ENCODE results near the gene HELQ.
A peak's percentile ranks its signal among the peaks of the same experiment; 100 is the strongest.
"Not testable (repeated sequence)": the region's sequence is repeated elsewhere in the genome, so short reads cannot be mapped to it uniquely, and the experiment has no call there.

Gene HELQ

DNA sequence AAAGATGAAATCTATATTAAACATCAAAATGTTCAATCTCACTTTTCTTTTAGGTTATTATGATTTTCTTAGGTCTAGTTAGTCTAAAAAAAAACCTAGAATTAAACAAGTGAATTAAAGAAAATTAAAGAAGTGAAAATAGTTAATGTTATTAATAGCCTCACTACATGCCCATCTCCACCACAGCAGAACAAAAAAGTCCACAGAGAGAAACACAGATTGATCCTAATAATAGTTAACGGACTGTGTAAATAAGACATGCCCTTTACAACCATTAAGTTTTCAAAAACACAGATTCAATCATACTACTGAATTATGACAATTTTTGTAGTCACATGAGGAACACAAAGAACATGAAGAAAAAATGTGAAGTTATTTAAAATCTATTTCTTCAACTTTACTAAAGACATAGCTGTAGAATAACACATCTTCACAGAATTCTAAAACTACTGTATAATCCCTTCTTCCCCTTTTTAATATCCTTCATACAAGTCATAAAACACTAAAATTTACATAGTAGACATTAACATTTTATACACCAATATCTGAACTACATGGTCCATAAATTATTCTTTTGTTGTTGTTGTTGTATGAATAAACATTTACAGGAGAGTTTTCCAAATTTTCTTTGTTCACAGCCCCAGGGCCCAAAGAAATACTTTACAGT is 15.3 kb downstream of the HELQ start:
- DNase-seq (ENCODE audit: low read depth) = no peak

DNA sequence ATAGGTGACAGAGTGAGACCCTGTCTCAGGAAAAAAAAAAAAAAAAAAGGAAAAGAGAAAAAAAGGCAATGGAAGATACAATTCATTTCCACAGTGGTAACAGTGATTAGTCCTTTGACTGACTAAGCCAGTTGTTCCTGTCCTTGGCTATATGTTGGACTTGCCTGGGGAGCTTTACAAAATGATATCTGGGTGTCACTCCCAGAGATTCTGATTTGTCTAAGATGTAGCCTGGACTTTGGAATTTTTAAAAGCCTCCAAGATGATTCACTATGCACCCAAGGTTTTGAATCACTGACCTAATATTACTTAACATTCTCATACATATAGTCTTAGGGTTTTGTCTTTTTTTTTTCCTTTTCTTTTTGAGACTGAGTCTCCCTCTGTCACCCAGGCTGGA is 16.9 kb downstream of the HELQ start:
- no peak for DNase-seq (ENCODE audit: low read depth)

DNA sequence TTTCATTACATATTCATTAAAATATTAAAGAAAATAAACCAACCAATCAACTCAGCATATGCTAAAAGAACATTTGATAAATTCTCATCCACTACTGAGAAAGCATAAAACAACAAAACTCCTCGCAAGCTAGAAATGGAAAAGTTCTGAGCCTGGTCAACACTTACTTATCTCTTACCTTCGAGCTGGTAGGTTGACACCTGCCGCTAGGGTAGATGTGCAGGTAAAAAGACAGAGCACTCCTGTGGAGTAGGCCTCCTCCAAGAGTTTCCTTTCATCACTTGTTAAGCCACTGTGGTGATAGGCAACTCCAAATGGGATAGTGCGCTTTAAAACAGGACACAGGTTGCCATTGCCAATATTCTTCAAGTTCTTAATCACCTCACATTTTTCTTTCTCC is 18.9 kb downstream of the HELQ start:
- DNase-seq (ENCODE audit: low read depth) = no peak

DNA sequence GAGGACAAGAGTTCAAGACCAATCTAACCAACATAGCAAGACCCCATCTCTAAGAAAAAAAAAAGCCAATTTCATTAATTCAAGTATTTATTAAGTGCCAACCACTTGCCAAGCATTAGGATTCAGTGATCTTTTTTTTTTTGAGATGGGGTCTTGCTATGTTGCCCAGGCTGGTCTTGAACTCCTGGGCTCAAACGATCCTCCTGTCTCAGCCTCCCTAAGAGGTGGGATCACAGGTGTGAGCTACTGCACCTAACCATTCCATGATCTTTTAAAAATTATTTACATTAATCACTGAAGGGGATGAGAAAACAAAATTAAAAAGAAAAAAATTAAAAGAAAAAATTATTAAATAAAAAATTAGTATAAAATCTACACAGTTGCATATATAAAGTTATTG is 24.4 kb downstream of the HELQ start:
- no peak for DNase-seq (ENCODE audit: low read depth)

DNA sequence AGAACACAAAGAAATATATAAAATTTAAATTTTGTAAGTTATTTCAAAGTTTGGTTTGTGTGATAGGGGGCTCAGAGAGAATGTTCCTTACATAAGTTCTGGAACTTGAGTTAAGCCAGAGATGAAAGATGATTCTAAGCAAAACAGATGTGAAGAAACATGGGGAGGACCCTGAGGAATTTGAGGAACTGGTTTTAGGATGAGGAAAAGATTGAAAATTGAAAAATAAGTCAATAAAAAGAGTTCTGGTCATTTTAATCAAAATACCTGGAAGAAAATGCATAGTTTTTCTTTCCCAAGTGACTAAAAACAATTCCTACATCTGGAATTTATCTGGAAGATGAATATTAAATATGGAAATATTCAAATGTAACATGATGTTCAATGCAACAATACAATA is 37.4 kb downstream of the HELQ start:
- no peak for DNase-seq (ENCODE audit: low read depth)

DNA sequence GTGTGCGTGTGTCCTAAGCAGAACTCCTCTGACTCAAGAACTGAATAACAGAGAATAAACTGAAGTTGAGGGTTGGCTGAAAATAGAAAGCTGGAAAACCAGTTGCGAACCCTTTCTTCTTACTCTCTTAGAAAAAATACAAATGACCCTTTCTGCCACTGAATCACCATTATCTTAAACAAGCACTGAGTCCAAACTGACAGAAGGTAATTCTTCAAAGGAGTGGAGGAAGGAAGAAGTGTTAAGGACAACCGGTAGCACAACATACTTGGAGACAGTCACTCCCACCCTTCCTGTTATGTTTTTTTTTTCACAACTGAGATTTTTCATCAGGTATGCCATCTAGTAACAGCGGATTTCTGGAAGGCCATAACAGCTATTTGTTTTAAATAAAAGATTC is 38.1 kb downstream of the HELQ start:
- DNase-seq (ENCODE audit: low read depth) = no peak

DNA sequence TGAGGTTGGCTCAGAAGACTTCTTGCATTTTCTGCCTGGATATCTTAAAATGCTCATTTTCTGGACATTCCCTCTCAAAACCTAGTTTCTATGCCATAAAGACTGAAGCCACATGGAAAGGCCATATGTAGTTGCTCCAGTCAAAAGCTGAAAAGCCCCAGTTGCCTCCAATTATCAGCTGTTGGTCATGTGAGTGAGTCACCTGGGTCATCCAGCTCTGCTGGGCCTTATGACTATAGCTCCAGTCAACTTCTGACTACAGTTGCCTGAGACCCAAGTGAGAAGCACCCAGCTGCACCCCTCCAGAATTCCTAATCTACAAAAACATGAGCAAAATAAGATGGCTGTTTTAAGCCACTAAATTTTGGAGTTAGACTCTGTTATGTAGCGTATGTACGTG is 41.9 kb downstream of the HELQ start:
- DNase-seq (ENCODE audit: low read depth) = peak; percentile 5

DNA sequence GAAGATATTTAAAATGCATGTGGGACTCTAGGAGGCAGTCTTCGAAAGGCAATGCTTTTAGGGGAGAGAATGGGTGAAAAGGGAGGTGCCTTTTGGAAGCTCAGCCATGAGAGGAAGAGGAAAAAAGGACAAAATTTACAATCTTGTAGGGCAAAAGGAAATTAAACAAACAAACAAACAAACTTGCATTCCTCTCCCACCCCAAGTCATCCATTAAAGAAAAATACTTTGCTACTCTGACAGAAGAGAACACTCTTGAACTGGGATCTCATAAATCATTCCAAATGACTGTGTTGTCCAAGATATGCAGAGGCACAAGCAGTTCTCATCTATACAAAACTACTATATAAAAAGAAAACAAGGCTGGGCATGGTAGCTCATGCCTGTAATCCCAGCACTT is 46.7 kb downstream of the HELQ start:
- DNase-seq (ENCODE audit: low read depth) = no peak

DNA sequence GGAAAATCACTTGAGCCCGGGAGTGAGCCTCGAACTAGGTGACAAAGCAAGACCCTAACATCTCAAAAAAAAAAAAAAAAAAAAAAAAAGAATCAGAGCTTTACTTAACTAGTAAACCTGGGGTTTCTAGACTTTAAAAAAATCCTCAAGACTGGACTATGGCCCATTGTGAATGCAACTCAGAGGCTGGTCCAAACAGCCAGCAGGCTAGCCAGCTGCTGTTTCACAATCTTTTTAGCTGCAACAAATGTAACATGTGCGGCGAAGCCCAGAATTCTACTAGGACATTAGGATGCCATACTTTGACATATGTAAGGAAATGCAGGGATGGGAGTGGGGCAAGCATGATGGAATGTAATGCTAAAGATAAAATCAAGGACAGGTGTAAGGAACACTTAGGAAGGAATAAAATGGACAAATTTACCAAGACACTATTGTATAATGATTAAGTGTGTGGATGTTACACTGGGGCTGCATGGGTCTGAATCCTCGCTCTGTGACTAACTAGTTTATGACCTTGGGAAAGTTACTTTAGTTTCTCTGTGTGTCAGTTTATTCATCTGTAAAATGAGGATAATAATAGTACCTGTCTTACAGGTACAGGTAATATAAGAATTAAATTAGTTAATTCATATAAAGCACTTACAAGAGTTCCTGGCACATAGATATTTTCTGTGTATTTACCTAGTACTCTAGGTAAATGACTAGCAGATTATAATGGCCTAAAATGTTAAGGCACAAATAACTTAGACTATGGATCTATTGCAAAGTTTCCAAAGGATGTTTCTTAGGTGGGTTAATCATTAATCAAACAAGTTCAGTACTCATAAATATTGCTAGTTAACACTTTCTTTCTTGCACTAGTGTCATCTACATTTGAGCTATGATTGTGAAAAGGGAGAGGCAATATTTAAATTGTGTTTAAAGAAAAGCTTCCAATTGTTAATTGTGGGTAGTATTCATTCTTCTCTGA is 49.5 kb downstream of the HELQ start:
- DNase-seq (ENCODE audit: low read depth) = no peak

DNA sequence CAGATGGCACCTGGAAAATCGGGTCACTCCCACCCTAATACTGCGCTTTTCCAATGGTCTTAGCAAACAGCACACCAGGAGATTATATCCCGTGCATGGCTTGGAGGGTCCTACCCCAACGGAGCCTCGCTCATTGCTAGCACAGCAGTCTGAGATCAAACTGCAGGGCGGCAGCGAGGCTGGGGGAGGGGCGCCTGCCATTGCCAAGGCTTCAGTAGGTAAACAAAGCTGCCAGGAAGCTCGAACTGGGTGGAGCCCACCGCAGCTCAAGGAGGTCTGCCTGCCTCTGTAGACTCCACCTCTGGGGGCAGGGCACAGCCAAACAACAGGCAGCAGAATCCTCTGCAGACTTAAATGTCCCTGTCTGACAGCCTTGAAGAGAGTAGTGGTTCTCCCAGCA is 57.5 kb downstream of the HELQ start:
- not testable (repeated sequence) for DNase-seq (ENCODE audit: low read depth)

DNA sequence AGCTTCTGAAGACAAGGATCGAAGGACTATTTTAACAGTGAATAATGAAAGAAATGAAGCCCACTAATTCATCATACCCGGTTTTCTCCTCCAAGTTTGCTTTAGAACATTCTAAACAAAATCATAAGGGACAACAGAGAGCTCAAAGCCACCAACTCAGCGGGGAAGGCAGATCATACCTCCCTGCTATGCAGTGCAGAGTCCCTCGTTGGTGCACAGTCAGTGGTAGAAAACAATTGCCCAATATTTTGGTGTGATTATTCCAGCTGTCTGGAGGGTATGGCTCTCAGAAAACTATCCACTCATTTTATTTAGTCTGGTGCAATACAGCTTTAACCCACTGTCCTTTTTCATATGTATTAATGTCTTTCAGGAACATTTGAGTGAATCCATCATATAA is 61.7 kb downstream of the HELQ start:
- no peak for DNase-seq (ENCODE audit: low read depth)

DNA sequence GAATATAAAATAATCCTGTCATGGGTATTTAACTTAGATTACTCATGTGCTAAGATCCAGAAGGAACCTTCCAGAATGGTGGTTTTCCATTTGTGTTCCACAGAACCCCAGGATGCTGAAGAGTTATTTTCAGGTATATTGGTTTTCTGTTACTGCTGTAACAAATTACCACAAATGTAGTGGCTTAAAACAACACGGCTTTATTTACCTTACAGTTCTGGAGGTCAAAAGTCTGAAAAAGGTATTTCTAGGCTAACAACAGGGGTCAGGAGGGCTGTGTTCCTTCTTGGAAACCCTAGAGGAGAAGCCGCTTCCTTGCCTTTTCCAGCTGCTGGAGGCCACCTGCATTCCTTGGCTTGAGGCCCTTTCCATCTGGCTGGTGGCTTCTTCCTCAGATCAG is 63.1 kb downstream of the HELQ start:
- DNase-seq (ENCODE audit: low read depth) = no peak

DNA sequence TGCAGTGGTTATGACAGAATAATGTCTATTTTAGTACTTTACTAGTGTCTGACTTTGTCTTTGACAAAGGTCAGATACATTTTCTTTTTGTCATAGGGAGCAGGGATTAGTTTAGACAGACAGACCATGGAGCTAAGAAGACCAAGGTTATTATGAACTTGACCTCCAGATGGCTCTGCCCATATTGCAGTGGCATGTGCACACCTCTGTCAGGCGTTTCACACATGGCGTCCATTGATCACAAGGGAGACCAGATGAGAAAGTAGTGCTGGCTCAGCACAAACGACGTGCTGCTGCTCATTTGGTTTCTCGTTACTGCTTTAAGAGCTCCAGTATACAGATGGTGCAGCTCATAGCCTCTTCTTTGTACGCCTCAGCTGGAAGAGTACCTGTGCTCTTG is 64.7 kb downstream of the HELQ start:
- DNase-seq (ENCODE audit: low read depth) = no peak

DNA sequence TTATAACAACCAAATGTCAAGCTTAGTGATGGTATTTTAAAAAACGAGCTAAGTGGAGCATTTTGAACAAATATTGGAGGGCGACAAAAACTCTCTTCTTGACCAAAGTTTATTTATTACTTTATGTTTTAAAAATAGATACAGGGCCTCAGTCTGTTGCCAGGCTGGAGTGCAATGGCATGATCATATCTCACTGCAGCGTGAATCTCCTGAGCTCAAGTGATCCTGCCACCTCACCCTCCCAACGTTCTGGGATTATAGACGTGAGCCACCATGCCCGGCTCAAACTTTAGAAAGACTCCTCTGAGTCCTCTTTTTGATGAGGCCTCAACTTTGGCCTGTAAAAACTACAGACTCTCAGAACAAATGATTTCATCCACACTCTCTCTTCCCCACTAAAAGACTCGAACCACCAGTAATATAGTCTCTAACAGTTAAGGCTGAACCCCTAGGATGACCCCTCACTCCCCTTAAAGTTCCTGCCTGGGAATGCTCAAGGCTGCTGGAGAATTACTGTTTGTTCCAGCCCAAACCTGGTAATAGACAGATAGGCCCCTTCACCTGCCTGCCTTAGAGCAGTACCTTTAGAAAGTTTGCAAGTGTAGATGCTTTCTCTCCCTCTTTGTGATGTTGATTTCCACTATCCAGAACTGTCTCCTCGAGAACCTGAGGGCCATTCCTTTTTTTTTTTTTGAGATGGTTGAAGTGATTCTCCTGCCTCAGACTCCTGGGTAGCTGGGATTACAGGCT is 65.7 kb downstream of the HELQ start:
- no peak for DNase-seq (ENCODE audit: low read depth)

DNA sequence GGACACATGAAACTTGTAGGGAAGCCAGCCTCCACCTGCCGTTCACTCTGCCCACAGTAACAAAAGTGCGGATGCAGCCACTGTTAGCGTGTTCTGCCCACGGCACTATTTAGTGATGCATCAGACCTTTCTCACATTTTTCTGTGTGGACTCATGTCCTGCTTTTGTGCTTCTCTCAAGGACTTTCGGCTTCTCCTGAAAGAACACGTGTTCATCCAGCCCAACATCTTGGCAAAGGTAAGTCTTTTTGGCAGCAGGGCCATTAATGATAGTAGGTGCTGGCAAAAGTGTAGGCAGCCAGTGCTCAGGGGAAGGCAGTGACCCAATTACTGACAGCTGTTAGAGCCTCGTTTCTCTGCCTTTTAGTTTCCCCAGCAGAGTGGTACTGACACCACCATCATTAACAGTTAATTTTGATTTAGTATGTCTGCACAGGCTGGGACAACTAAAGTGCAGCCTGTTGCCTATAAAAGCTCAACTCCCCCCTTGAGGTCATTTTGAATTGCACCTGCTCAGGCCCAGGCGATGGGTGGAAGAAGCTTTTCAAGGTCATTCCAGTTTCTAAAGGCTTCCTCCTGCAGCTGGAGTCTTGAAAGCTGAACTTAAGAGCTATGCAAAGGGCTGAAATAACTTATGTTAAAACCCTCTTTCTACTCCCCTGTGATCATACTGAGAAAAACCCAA is 66.4 kb downstream of the HELQ start:
- no peak for DNase-seq (ENCODE audit: low read depth)

DNA sequence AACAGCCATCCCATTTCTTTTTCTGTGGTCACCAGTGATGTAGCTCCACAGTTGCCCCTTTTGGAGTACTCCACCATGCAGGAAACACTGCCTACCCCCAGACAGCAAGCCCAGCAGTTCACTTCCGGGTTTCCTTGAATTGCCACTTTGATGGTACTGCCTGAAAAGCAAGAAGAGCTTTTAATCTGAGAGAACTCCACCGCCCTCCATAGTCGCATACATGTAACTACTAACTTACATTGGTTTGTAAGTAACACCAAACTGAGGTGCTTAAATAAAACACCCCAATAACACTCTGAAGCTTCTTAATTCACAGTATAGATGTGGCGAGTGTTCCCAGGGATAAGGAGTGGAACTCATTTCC is 67.3 kb downstream of the HELQ start:
- DNase-seq (ENCODE audit: low read depth) = no peak

DNA sequence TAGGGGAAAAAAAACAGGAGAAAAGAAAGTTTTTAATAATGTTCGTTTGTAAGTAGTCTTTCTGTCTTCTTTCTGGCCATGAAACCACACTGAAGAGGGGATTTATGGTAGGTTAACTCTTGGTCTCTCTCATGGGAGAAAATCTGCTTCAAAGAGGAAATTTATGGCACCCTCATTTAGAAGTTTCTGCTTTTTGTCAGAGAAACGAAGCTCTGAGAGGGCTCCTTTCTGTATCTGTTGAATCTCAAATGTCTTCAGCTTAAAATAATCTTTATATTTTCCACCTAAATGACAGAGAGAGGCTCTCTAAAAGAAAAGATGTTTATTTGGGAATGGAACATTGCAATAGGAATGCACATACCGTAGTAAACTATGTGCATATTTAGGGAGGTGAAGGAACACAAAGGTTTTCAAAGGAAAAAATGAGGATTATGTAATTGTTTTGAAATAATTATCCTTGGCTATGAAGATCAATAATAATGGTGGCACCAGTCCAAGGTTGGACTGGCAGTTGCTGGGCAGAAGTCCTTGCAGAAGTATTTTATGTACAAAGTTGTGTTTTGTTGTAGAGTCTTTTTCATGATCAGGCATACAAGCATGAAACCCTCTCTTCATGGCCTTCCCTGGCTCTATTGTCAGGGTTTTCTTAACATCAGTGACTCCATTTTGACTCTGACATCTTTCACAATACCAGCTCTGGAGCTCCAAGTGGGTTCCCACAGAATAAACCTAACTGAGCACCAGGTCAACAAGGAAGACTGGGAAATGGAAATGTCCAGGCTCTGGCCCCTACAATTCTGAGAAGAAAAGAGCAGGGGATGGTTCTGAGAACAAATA is 67.9 kb downstream of the HELQ start:
- no peak for DNase-seq (ENCODE audit: low read depth)

DNA sequence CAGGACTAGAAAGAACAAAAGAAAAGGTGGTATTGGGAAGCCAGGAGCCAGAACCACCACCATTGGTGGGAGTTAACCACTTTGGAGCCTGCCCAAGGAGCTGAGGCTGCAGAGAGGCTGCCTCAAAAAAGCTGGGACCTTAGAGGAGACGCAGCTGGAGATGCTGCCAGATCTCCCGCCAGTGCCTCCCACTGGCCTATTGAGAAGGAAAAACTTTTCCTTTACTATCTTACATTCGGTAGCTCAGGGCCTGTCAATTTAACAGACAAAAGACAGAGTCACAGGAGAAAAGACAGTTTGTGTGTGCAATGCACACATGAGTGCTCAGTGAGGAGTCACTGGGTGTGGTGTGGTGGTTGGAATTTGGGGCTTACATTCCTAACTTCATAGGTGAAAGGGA is 68.6 kb downstream of the HELQ start:
- DNase-seq (ENCODE audit: low read depth) = no peak

DNA sequence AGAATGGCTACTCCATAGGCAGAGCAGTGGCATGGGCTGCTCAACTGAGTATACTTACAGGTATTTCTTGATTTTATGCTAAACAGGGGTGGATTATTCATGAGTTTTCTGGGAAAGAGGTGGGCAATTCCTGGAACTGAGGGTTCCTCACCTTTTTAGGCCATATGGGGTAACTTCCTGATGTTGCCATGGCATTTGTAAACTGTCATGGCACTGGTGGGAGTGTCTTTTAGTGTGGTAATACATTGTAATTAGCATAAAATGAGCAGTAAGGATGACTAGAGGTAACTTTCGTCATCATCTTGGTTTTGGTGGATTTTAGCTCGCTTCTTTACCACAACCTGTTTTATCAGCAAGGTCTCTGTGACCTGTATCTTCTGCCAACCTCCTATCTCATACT is 72.8 kb downstream of the HELQ start:
- DNase-seq (ENCODE audit: low read depth) = no peak

DNA sequence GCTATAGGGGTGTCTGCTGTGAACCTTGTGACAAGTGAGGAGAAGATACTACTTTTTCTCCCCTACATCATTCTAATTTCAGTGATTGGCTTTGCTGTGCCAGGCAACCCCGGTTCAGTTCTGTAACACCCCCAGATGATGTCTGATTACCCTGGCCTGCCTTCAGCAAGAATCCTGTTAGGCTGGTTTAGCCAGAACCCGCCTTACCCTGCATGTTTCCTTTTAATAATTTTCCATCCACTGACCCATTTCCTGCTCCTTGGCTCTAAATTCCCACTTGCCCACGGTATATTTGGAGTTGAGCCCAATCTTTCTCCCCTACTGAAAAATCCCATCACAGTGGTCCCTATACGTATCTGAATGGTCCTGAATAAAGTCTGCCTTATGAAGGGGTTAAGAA is 74.5 kb downstream of the HELQ start:
- DNase-seq (ENCODE audit: low read depth) = no peak

DNA sequence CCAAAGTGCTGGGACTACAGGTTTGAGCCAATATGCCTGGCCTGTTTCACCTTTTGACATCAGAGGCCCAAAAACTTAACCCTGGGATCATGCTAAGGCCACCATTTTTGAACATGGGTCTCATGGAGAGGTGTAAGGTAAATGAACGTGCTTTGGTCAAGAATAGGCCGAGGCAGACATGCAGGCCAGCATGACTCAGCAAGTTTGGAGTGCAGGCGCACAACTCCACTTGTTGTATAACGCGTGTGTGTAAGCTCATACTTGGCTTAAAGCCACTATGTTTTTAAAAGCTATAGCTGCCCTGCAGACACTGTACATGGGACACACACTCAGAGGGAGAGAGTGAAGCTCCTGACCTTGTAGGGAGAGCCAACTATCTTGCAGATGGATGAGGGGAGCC is 77.2 kb downstream of the HELQ start:
- DNase-seq (ENCODE audit: low read depth) = no peak

Data from stromal cell of bone marrow (primary cell).